ENCODE measurements around the gene DCHS1. TPM values are rescaled to one million over a fixed set of nuclear protein-coding genes. Genes with fewer than 3 reads are reported as not detected.

The DCHS1 gene
- total and polyA plus RNA-seq, 9 of the 15 experiments (the other 6 are each of a cell fraction or from before 2014, with no cell fraction given): 0.04 to 0.49 (median 0.14) TPM; not detected in 2

DNA sequence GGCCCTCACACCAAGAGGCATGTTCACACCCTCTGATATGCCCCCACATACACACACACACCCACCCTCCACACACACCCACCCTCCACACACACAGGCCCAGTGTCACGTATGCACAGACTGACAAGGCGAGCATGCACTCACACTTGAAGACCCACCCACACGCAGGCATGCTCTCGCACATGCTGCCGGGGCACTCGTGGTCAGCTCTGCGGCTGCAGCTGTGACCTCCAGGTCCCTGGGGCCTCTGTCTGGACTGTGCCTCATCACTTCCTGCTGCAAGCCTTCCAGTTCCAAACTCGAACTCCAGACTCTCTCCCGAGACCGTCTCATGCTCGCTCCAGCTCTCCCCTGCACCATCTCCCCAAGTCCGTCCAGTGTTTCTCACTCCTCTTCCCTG, 9.5 kb downstream of the DCHS1 start (continued):
- TF ChIP-seq ZNF644 (tag; IDR thresholded peaks at IDR 0.05; ENCODE audit: low read depth) (no peak), TOE1 (IDR thresholded peaks at IDR 0.05; ENCODE audit: borderline replicate concordance) (no peak), TOE1 (CRISPR knock-in tag; IDR thresholded peaks at IDR 0.05; ENCODE audit: borderline replicate concordance, low read depth) (no peak), CBFA2T3 (IDR thresholded peaks at IDR 0.05) (peak; percentile 15; the same call in 1 of the 2 replicates), POLR3A (IDR thresholded peaks at IDR 0.05; ENCODE audit: borderline replicate concordance, extremely low read depth, insufficient read depth, insufficient read length) (no peak), EGR1 (conservative IDR thresholded peaks at IDR 0.05) (peak; percentile 59), ZBTB1 (CRISPR knock-in tag; IDR thresholded peaks at IDR 0.05; ENCODE audit: borderline replicate concordance, low read depth) (peak; percentile 83), MBD2 (IDR thresholded peaks at IDR 0.05; ENCODE audit: borderline replicate concordance, low read depth) (no peak), TBL1XR1 (IDR thresholded peaks at IDR 0.05; ENCODE audit: low read length in 2 of 2) (no peak), YY1 (IDR thresholded peaks at IDR 0.05; ENCODE audit: borderline replicate concordance in 1 of 3, control insufficient read depth in 1 of 3, extremely low read depth in 1 of 3, insufficient read depth in 3 of 3, insufficient read length in 1 of 3, insufficient replicate concordance in 2 of 3, low read depth in 1 of 3, low read length in 2 of 3) (no peak), FOXA3 (CRISPR knock-in tag; conservative IDR thresholded peaks at IDR 0.05 in 1 of 2, IDR thresholded peaks at IDR 0.05 in 1 of 2) (peak in 1 of 2 experiments; percentile 37; a peak in 1 of 4 replicates), TEAD4 (IDR thresholded peaks at IDR 0.05; ENCODE audit: low read length) (no peak), TEAD4 (CRISPR knock-in tag; IDR thresholded peaks at IDR 0.05; ENCODE audit: borderline replicate concordance) (peak; percentile 44; the same call in 1 of the 2 replicates), ETV5 (CRISPR knock-in tag; IDR thresholded peaks at IDR 0.05; ENCODE audit: low read depth) (no peak), ARID1B (IDR thresholded peaks at IDR 0.05) (no peak), GABPA (tag; conservative IDR thresholded peaks at IDR 0.05; ENCODE audit: low read depth) (peak; percentile 43; the same call in 1 of the 2 replicates)
- TF ChIP-seq, protein P1, sequence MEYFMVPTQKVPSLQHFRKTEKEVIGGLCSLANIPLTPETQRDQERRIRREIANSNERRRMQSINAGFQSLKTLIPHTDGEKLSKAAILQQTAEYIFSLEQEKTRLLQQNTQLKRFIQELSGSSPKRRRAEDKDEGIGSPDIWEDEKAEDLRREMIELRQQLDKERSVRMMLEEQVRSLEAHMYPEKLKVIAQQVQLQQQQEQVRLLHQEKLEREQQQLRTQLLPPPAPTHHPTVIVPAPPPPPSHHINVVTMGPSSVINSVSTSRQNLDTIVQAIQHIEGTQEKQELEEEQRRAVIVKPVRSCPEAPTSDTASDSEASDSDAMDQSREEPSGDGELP (CRISPR knock-in tag; IDR thresholded peaks at IDR 0.05; ENCODE audit: borderline replicate concordance): 0 out of 2 replicates have a peak, but pooled peaks have one; percentile 60
- TF ChIP-seq, protein P2, sequence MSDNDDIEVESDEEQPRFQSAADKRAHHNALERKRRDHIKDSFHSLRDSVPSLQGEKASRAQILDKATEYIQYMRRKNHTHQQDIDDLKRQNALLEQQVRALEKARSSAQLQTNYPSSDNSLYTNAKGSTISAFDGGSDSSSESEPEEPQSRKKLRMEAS (CRISPR knock-in tag; IDR thresholded peaks at IDR 0.05): peak; percentile 97

Measured in K562 (cell line).